SU-DHL-6 (cell line): Measurements from ENCODE around the gene BLACAT1.

Source experiments
- EZH2phosphoT487 ChIP-seq: fragments of 200-600 bp; sonication (generic), shearing (Covaris generic); conservative IDR thresholded peaks from 2 replicates; pipeline ENCODE4 v1.6.1; 2018; ENCODE audit warnings: mild to moderate bottlenecking, antibody characterized with exemption, low read length, moderate library complexity, mixed read lengths
- TF ChIP-seq, protein P1 (sequence below): fragments of 200-600 bp; sonication (generic); IDR thresholded peaks from one replicate; pipeline ENCODE4 v1.5.1; 2017; ENCODE audit warnings: antibody characterized with exemption, mild to moderate bottlenecking, low read length, moderate library complexity; ENCODE audit not compliant: insufficient read depth, poor library complexity, severe bottlenecking

DNA sequence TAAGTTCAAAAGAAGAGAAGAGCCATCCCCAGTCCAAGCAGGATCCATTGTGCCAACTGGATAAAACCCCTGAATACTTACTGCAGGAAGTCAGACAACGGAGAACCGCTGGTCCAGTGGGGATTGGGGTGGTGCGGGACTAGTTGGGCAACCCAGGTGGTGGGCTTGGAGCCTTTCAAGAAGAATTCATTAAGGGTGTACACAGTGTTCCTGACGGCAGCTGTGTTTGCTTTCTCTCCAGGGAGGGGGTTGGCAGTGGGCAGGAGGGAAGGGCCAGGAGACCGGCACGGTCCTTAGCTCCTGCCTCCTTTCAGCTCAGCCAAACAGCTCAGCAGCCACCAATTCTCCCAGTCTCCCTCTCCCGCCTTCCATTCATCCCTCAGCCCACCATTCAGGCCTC is 41.5 kb upstream of the BLACAT1 start:
- no peak for TF ChIP-seq EZH2phosphoT487
- TF ChIP-seq, protein P1, sequence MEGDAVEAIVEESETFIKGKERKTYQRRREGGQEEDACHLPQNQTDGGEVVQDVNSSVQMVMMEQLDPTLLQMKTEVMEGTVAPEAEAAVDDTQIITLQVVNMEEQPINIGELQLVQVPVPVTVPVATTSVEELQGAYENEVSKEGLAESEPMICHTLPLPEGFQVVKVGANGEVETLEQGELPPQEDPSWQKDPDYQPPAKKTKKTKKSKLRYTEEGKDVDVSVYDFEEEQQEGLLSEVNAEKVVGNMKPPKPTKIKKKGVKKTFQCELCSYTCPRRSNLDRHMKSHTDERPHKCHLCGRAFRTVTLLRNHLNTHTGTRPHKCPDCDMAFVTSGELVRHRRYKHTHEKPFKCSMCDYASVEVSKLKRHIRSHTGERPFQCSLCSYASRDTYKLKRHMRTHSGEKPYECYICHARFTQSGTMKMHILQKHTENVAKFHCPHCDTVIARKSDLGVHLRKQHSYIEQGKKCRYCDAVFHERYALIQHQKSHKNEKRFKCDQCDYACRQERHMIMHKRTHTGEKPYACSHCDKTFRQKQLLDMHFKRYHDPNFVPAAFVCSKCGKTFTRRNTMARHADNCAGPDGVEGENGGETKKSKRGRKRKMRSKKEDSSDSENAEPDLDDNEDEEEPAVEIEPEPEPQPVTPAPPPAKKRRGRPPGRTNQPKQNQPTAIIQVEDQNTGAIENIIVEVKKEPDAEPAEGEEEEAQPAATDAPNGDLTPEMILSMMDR: no peak
